GM19452 (cell line): ENCODE data around the gene GPBAR1.
A peak's percentile ranks its signal among the peaks of the same experiment; 100 is the strongest.

ENCODE experiments used
- ATAC-seq: cut with Tn5 transposase; IDR thresholded peaks from one replicate; pipeline ENCODE4 v1.9.1; 2021; ENCODE audit not compliant: unreplicated experiment

The GPBAR1 gene

DNA sequence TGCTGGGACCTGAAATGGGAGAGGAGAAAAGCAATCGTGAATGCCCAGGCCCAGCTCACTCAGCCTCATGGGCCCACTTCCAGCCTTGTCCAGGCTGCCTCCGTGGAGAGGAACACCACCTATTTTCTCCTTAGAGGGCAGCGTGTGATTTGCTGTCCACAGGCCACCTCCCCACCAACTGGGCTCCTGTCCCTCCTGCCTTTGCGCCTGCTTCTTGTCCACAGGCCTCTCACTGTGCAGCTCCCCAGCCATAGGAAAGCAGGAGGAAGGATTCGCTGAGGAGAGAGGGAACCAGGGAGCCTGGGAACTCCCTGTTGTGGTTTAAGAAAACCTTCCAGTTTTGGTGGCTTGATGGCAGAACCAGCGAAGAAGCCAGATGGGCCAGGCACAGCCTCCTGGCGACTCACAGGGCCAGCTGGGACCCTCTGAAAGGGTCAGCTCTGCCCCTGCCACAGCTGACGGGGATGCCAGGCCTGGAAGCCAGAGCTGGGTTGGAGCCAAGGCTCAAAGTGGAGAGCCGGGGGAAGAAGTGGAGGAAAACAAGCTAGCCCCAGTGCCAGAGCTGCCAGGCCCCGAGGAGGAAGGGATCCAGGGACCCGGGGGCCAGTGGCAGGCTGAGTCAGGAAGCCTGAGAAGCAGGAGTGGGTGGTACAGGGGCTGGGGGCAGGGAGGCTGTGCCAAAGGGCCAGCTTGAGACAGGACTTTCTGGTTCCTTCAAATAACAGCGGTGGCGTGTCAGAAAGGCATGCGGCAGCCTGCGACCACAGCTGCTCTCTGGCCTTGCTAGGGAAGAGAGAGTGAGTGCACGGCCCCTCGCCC lies 21.6 kb downstream of the GPBAR1 start:
- no peak for ATAC-seq

DNA sequence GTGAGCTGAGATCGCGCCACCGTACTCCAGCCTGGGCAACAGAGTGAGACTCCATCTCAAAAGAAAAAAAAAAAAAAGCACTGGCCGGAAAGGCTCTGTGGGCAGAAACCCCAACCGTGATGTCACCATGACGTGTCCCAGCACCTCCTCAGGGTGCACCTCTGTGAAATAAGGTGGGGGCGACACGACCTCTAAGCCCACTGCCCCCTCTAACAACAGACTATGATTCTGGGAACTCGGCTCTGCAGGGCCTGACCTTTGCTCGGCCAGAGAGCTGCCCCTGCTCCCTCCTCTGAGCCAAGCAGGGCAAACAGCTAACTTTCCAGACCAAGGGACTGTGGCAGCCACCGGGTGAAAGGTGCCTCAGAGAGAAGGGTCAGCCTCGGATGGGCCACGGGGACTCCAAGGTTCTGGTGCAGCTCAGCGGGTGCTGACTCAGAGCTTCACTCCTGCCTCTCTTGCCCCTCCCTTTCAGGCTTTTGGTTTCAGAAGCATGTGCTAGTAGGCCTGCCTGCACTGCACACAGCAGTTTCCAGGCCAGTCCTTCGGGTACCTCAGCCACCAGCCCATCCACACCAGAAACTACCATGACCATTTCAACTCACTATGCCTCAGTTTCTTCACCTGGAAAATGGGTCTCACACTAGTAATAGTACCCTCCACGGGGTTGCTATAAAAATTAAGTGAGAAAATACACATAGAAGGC lies 23.4 kb downstream of the GPBAR1 start:
- peak; percentile 47 for ATAC-seq

DNA sequence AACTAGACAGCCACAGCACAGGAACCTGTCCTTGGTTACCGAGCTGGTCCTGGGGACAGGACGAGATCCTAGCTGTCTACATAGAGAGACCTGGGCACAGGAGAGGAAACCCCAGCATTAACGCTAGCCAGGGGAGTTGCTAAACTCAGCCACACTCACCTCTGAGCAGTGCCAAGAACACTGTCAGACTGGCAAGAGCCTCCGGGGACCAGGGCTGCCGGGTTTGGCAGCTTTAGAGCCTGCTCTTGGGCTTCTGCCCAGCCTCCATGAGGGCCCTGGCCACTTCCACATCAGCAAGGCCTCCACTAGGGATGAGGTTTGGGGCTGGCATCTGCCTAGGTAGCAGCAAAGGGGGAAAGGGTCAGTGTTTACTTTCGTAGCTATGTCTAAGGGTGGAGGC lies 24.8 kb downstream of the GPBAR1 start:
- ATAC-seq = no peak

- peak; percentile 64 for ATAC-seq
Measured at GRCh38 chr2:218286570-218287459, 26.0 kb downstream of the GPBAR1 start.

DNA sequence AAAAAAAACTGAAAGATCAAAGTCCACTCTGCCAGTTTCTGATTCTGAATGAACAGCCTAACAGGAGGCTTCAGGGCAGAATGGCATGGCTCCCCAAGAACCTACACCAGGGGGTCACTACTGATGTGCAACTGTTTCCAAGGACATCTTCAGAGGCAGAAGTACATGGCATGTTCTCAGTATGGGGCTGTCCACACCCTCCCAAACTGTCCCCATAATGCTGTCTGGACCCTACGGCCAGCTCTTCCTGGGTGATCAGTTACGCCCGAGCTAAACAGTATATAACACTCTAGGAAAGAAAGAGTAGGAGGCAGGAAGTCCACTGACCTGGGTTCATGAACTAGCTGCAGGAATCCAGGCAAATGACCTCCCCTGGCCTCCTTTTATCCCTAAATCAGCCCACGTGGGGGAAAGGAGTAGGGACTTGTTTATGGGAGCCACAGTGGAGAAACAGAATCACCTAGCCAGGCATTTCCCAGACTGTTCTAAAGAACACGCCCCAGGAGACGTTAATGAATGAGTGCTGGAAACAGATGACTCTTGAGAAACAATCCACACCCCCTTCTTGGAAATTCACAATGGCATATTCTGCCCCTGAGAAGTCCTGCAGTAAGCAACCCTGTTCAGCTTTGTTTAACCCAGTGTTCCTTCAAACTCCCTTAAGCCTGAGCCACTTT lies 29.0 kb downstream of the GPBAR1 start:
- no peak for ATAC-seq

DNA sequence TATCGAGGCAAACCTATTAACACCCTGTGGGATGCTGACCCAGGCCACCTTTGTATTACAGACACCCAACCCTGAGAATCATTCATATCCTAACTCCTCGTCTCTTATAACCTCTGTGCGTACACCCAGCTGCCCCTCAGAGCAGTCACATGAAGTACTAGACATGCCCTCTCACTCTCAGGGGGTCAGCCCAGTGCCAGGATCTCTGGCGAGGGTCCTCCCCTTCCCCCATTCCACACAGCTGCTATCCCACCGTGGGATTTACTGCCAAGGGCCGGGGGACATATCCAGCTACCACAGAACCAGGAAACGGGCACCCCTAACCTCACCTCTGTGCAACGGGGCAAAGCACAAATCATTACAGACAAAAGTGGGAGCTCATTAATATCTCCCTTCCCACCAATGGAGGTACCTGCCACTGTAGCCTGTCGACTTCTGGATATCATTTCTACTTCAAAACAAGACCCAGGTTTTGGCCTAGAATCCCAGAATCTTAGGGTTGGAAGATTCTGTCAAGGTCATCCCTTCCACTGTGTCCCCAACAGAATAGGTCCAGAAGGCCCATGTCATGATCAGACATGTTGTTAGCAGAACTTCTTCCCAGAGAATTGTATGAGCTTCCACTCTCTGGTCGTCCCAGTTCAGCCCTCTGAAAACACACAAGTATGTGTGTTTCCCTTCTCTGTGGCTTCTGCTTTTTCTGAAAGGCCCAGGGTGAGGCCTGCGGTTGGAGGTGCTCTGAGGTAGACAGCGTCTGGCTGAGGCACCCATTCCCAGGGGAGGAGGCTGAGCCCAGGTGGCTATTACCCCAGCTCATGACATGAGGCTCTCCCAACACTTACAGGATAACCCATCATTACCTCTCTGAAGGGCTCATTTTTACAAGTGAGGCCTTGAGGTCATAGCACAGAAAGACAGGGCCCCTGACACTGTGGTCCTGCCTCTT lies 29.8 kb downstream of the GPBAR1 start:
- peak; percentile 54 for ATAC-seq

DNA sequence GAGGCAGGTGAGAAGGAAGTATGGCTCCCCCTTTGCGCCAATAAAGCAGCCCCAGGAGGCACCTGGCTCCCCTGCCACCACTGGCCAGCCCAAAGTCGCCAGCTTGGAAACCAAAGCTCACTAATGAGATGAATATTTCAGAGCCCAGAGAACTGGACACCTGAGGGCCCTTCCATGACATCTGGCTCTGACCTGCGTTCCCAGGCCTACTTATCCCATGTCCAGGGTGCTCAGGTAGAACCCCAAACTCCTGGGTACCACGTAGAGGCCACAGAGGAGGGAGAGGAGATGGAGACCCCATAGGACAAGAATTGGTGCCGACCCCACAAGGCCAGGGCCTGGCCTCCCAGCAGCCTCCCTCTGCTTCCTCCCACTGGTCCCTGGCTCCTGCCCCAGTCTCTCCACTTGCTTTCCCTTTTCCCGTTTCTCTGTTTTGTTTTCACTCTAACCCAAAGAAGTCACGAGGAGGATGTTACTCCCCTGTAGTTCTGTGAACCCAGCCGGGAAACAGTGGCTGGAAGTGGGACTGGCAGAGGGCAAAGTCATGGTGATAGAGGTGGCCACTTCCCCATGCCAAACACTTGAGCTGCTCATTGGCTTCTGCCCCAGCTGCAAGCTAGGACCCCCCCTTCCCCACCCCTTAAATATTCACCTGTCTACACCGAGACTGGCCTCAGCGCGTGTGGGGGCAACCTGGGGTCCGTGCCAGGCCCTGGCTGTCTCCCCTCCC lies 30.7 kb downstream of the GPBAR1 start:
- ATAC-seq = no peak

DNA sequence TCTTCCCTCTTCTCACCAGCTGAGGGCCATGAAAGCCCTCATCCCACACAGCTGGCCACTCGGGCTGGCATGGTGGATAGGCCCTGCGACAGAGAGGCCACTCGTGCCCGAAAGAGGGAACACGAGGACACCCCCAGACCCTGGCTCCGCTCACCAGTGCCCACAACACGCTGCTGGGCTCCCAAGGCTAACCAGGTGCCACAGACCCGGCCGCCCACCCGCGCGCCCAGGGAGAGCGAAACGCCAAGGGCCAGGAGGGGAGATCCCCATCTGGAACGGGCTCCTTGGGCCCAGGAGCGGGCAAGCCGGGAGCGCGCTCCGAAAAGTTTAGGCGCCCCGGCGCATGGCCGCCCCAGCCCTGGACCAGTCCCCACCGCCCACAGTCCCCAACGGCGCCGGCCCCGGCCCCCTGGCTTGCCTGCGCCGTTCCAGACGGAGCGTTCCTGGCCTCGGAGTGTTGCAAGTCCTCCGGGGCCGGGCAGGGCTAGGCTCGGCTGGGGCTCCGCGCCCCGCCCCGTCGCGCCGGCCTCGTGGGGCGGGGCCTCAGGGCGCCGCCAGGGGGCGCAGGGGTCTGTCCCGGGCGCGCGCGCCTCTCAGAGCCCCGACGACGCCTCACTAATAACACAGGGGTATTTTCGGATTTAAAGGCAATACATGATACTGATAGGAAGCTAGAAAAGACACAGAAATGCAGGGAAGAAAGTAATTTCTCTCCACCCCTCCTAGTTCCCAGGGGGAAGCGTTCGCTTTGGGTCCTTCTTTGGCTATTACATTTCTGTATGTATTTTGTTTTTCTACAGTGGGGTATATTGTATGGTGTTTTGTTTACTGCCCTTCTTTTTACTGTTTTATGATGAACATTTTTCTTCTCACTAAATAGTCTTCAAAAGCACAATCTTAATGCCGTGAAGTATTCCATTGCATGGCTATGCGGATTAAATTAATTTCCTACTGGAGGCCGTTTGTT lies 31.5 kb downstream of the GPBAR1 start, which contains the start of gene TMBIM1:
Gene TMBIM1 (minus strand): TSS at position 456 of the 967 bp plus-strand sequence. CDS start 10,362 bp downstream, outside the sequence.
- peak; percentile 66 for ATAC-seq

GRCh38 chr2:218293715-218294429 lies 33.1 kb downstream of the GPBAR1 start:
- ATAC-seq = no peak

- no peak for ATAC-seq
Measured at GRCh38 chr2:218294430-218295022, 33.7 kb downstream of the GPBAR1 start.

GRCh38 chr2:218295029-218295428 lies 34.2 kb downstream of the GPBAR1 start:
- ATAC-seq = no peak

- ATAC-seq = no peak
Measured at GRCh38 chr2:218296200-218296599, 35.4 kb downstream of the GPBAR1 start.

- no peak for ATAC-seq
Measured at GRCh38 chr2:218296847-218297246, 36.0 kb downstream of the GPBAR1 start.

GRCh38 chr2:218298314-218298875 lies 37.6 kb downstream of the GPBAR1 start:
- no peak for ATAC-seq

- ATAC-seq = no peak
Measured at GRCh38 chr2:218300141-218300540, 39.3 kb downstream of the GPBAR1 start.

GRCh38 chr2:218301176-218301819 lies 40.5 kb downstream of the GPBAR1 start:
- no peak for ATAC-seq
